OCI-LY7 (cell line): ENCODE results near the gene GNAI2.

Source experiments
- EZH2phosphoT487 ChIP-seq: fragments of 200-600 bp; sonication (generic); IDR thresholded peaks from 2 replicates; pipeline ENCODE4 v1.6.1; 2018; ENCODE audit warnings: low read depth, borderline replicate concordance, mild to moderate bottlenecking, mixed run types, antibody characterized with exemption, low read length, moderate library complexity, mixed read lengths
- TF ChIP-seq, protein P1 (sequence below): fragments of 200-600 bp; sonication (generic); conservative IDR thresholded peaks from 2 replicates; pipeline ENCODE4 v1.5.1; 2014; ENCODE audit warnings: mild to moderate bottlenecking, antibody characterized with exemption, low read length, moderate library complexity, mixed read lengths

DNA sequence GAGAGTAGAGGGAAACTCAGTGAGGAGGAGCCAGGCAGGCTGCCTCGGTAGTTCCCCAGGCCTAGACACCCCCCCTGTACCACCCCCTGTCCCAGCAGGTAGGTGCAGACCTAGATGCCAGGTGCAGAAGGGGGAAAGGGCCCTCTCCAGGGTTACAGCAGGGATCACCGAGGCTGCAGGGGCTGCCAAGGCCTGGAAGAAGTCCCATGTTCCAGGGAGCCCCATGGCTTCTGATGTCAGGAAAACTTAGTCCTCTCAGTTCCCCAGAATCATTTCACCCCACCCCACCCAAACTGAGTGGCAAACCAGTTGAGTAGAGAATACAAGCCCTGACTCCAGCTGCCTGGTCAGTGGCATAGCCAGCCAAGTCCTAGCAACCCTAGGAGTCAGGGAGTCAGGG lies 25.5 kb downstream of the GNAI2 start:
- TF ChIP-seq, protein P1, sequence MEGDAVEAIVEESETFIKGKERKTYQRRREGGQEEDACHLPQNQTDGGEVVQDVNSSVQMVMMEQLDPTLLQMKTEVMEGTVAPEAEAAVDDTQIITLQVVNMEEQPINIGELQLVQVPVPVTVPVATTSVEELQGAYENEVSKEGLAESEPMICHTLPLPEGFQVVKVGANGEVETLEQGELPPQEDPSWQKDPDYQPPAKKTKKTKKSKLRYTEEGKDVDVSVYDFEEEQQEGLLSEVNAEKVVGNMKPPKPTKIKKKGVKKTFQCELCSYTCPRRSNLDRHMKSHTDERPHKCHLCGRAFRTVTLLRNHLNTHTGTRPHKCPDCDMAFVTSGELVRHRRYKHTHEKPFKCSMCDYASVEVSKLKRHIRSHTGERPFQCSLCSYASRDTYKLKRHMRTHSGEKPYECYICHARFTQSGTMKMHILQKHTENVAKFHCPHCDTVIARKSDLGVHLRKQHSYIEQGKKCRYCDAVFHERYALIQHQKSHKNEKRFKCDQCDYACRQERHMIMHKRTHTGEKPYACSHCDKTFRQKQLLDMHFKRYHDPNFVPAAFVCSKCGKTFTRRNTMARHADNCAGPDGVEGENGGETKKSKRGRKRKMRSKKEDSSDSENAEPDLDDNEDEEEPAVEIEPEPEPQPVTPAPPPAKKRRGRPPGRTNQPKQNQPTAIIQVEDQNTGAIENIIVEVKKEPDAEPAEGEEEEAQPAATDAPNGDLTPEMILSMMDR, result no peak
- TF ChIP-seq EZH2phosphoT487, result no peak
